Tongue (tissue), 2 donors: Measurements from ENCODE around the gene STX17. TPM values are rescaled to one million over a fixed set of nuclear protein-coding genes. Genes with fewer than 3 reads are reported as not detected.
A peak's percentile ranks its signal among the peaks of the same experiment; 100 is the strongest.
"Not testable (repeated sequence)": the region's sequence is repeated elsewhere in the genome, so short reads cannot be mapped to it uniquely, and the experiment has no call there.

Source experiments
- DNase-seq: peaks from one replicate; pipeline ENCODE4 v3.0.0-alpha.2; 2015
- total RNA-seq: library from RNA; depleted of rRNA; stranded (reverse); fragments of >200 nt; gene quantifications from one replicate; pipeline ENCODE4 v1.2.3, GENCODE V29; 2014

Gene STX17
- total RNA-seq, 1 donor from 2014 or later = 42.3 TPM

DNA sequence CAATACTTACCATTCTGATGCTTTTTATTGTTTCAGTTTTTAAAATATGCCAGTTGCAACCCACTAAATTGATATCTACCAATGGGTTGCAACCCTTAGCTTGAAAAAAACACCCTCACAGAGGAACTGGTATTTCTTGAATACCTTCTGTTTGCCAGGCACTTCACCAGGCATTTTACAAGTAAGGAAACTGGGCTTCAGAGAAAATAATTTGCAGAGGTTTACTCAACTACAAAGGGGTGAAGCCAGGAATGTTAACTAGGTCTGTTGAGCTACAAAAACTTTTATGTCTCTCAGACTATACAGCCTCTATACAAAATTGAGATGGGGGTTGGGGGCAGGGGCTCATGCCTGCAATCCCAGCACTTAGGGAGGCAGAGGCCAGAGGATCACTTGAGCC, 65.0 kb downstream of the STX17 start:
- no peak for DNase-seq

DNA sequence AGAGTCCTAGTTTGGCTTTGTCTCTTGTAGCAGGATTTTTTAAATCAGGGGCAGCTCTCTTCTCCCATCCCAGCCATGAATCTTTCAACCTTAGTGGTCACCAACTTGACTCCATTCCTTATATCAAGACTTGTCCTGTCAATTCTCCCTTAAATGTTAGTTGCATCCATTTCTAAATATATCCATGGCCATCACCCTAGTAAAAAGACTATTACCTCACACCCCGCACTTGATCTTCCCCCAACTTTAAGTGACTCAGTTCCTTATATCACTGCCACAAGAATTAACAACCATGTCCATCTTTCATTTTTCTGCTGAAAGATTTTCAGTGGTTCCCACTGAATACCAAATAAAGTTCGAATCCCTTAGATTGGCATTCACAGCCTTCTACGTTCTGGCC, 67.0 kb downstream of the STX17 start:
- no peak for DNase-seq

DNA sequence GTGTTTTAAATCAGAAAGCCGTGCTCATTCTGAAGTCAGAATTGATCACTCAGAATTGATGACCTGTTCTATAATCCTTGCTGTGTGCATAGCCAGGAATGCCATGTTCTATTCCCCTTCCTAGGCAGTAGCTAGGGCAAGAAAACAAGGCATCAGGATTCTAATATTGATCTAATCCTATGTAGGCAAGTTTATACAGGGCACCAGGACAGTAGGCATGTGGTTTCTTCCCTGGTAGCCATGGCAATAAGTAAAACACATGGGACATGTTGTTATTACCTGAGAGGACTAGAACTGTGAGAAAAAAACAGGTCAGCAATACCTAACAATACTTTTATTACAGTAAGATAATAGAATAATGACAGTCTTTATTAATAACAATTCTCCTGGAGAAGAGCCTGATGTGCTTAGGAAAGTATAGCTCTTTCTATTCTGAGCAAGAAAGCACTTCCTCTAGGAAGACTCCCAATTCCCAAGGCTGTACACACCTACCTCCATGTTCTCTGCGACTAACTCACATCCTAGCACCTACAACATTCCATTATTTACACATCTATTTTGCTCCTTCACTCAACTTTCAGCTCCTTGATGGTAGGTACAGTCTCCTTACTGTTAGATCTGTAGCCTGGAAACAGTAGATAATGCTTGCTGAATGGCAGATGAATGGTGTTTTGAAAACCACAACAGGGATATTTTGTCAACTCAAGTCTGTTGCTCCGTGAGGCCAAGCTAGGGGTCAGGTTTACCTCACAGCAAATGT, 70.8 kb downstream of the STX17 start:
- DNase-seq = no peak

DNA sequence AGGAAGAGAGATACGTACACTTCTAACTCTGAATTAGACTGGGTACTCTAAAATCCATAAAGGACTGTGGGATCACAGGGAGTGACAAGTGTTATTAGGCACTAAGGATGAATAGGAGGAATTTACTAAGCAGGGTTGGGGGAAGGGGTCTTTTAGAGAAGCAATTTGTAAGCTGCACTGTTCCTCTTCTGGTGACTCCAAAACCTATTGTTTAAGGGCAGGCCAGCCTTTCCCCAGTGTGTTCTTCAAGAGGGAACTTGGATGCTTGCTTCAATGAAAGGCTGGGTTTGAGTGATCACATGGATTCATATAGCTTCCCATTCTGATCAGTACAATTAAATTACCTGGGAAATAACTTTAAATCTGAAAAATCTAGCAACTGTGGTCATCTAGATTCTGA, 71.8 kb downstream of the STX17 start:
- no peak for DNase-seq

DNA sequence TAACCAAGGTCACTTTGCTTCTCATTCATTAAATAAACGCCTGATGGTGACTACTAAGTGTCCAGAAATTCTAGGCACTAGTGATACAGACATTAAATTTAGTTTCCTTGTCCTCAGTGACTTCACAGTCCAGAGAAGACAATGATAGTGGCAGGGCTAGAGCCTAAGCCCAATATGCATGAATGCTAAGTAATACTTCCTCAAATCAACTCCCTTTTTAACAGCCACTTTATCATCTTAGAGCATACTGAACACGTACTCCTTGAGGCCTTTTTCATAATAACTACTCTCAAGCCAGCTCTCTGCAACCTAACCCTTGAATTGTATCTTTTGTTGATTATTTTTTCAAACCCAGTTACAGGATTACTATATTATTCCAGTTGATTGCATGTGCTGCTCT, 74.1 kb downstream of the STX17 start:
- DNase-seq = no peak

DNA sequence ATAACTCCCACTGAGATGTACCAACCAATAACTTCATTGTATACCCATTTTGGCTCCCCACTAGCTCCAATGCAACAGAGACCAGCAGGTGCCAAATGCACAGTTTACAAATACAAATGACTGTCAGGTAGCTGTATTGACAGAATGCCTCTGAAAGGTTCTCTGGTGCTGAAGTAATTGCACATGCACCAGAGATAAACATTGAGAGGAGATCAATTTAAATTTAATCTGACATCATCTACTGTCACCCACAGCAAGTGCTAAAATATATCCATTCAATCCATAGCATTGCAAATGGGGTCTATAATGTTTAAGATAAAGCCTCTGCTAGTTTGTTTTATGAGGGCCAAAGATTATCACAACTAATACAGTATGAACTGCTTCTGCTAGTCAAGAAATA, 80.2 kb downstream of the STX17 start:
- no peak for DNase-seq

DNA sequence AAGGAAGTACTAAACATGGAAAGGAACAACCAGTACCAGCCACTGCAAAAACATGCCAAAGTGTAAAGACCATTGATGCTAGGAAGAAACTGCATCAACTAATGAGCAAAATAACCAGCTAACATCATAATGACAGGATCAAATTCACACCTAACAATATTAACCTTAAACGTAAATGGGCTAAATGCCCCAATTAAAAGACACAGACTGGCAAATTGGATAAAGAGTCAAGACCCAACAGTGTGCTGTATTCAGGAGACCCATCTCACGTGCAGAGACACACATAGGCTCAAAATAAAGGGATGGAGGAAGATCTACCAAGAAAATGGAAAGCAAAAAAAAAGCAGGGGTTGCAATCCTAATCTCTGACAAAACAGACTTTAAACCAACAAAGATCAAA, 84.1 kb downstream of the STX17 start:
- not testable (repeated sequence) for DNase-seq

DNA sequence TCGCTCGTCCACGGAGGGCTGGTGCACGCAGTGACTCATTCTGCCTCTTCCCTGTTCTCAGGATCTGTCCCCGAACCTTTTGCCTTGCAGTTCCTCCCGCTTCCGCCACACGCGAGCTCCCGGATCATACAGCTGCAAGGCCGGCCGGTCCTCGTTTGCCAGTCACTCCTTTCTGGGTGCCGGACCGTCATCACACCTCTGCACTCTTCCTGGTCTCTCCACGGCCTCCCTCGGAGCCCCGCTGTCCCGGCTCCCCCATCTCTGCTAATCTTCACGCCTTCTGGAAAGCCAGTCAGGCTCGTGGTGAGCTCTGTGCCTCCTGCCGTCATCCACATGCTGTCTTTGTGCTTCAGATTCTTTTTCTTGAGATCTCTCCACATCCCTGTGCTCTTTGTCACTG, 91.8 kb downstream of the STX17 start:
- no peak for DNase-seq

DNA sequence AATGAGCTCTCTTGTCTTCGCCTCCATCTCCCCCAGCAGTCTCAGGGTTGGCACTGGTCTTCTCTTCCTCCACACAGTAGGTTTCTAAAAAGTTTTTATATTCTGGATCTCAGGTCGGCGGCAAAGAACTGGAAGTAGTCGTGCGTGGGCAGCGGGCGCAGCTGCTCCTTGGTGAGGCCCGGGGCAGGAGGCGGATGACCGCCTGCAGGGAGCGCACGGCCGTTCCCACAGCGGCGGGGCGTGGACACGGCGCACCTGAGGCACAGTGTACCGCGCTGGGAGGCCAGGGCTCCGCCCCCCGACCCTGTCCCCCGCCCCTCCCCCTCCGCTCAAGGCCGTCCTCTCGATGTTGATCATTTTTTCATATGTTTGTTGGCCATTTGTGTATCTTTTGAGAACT, 92.4 kb downstream of the STX17 start:
- no peak for DNase-seq

DNA sequence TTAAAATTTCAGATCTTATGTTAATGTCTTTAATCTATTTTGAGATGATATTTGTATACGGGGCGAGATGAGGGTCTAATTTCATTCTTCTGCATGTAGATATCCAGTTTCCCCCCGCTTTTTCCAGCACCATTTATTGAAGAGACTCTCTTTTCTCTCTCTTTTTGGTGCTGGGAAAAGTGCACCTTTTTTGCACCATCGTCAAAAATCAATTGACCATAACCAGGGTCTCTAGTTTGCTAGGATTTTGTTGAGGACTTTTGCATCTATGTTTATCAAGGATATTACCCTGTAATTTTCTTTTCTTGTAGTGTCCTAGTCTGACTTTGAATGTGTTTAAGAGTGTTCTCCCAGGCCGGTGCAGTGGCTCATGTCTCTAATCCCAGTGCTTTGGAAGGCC, 93.3 kb downstream of the STX17 start:
- no peak for DNase-seq

DNA sequence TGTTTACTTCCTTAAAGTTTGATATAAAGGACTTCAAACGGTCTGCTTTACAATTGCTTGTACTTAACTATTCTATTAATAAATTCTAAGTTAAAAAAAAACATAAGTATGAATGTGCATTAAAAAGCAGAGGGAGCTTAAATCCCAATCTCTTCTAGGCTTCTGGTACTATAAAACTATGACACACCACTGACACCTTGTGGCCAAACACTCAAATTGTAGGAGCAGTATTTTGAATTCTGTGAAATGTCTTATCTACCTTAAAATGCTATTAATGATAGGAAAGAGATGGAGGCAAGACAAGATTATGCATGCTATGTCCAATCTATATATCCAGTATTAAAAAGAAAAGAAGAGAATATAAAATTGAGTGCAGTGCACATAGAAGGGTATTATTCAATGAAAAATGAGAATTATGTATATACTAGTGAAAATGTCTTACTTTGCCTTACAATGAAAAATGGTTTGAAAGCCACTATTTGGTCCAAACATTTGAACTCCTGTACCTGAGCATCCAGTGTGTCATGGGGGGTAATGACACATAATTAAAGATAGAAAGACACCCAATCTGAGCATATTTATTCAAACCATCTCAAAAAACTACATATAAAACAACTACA, 104.7 kb downstream of the STX17 start:
- DNase-seq = peak; percentile 52

DNA sequence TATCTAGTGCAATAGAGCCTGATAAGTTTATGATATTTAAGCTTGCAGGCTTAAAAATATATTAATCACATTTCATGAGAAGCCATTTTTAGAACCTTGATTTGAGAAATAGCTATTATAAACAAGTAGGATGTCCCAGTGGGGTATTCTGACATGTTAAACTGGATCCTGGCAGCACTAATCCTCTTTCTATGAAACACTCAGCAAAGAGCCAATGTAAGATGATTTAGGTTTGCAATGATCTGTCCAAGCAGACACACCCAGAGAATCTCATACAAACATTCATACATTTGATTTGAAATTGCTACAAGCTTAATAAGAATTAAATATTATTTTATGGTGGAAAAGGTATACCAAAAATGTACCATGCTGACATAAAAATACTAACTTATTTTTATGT, 105.8 kb downstream of the STX17 start:
- DNase-seq = no peak

DNA sequence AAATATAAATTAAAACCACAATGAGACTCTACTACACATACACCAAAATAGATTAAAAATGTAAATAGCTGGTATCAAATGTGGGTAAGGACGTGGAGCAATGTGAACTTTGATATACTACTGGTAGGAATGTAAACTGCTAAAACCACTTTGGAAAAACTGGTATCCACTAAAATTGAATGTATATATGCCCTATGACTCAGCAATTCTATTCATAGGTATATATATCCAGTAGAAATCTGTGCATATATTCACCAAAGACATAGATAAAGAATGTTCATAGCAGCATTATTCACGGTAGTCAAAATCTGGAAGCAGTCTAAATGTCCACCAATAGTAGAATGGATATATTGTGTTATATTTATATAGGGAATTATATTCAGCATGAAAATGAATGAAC, 107.1 kb downstream of the STX17 start:
- no peak for DNase-seq

DNA sequence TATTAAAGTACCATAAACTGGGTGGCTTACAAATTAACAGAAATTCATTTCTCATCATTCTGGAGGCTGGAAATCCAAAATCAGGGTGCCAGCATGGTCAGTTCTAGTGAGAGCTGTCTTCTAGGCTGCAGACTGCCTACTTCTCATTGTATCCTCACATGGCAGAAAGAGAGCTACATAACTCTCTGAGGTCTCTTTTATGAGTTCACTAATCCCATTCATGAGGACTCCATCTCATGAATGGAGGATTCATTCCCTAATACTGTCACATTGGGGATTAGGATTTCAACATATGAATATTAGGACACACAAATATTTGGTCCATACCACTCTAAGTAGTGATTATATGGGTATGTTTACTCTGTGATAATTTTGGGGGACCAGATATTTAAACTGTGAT, 108.4 kb downstream of the STX17 start:
- no peak for DNase-seq

DNA sequence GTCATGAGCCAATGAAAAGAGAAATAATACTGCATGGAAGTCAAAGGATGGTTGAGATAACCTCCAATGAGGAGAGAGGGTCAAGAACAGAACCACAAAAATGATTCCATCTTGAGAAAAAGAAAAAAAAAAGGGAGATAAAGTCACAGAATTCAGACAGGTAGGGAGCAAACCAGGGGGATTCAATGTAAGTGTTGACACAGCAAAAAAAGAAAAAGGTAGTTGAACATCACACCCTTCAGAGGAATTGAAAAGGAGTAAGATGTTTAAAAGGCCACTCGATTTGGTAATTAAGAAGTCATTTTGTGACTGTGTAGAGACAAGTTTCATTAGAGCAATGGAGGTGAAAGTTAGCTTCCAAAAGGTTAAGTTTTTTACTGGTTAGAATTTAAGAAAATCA, 113.1 kb downstream of the STX17 start:
- DNase-seq = no peak

Other genes starting within 250 kb of the STX17 start
- gene NR4A3, start 84.8 kb upstream of the STX17 start, total RNA-seq = 4.7 TPM
- gene ERP44, start 192.3 kb downstream of the STX17 start, total RNA-seq = 17.0 TPM
- gene INVS, start 192.6 kb downstream of the STX17 start, total RNA-seq = 33.7 TPM